RWPE2 (cell line): ENCODE measurements around the gene PSMD4.

Experiments used
- ATAC-seq: fragments of 200-7000 bp; cut with Tn5 transposase; 3 replicates; pipeline ENCODE4 v1.9.1; 2021; ENCODE audit warnings: low read depth
- DNase-seq: peaks from one replicate; pipeline ENCODE4 v3.0.0-alpha.2; 2020; ENCODE audit warnings: low spot score
- H3K27ac ChIP-seq: fragments of 450-650 bp; 2 replicates; pipeline ENCODE4 v1.5.1; 2017; ENCODE audit warnings: mild to moderate bottlenecking; ENCODE audit not compliant: poor library complexity, severe bottlenecking
- H3K27me3 ChIP-seq: fragments of 250-450 bp; sonication (Bioruptor Pico); 2 replicates; pipeline ENCODE4 v1.5.1; 2021; ENCODE audit warnings: mild to moderate bottlenecking, moderate library complexity; ENCODE audit not compliant: insufficient read depth, poor library complexity, severe bottlenecking
- H3K36me3 ChIP-seq: fragments of 250-450 bp; sonication (Bioruptor Pico); 2 replicates; pipeline ENCODE4 v1.5.1; 2020; ENCODE audit warnings: low read depth, mild to moderate bottlenecking, moderate library complexity
- H3K4me1 ChIP-seq: fragments of 250-450 bp; sonication (Bioruptor Pico); 2 replicates; pipeline ENCODE4 v1.5.1; 2021; ENCODE audit warnings: mild to moderate bottlenecking, moderate library complexity; ENCODE audit not compliant: insufficient read depth, poor library complexity, severe bottlenecking
- H3K4me3 ChIP-seq: fragments of 250-450 bp; sonication (Bioruptor Pico); 2 replicates; pipeline ENCODE4 v1.5.1; 2021; ENCODE audit warnings: mild to moderate bottlenecking, moderate library complexity; ENCODE audit not compliant: severe bottlenecking
- H3K9me3 ChIP-seq: fragments of 250-450 bp; sonication (Bioruptor Pico); 2 replicates; pipeline ENCODE4 v1.5.1; 2021; ENCODE audit warnings: mild to moderate bottlenecking, moderate library complexity; ENCODE audit not compliant: severe bottlenecking
- TF ChIP-seq, protein P1 (sequence below): fragments of 450-650 bp; IDR thresholded peaks from one replicate; pipeline ENCODE4 v1.5.1; 2017; ENCODE audit warnings: mild to moderate bottlenecking, moderate library complexity; ENCODE audit not compliant: poor library complexity, severe bottlenecking

PSMD4 gene

DNA sequence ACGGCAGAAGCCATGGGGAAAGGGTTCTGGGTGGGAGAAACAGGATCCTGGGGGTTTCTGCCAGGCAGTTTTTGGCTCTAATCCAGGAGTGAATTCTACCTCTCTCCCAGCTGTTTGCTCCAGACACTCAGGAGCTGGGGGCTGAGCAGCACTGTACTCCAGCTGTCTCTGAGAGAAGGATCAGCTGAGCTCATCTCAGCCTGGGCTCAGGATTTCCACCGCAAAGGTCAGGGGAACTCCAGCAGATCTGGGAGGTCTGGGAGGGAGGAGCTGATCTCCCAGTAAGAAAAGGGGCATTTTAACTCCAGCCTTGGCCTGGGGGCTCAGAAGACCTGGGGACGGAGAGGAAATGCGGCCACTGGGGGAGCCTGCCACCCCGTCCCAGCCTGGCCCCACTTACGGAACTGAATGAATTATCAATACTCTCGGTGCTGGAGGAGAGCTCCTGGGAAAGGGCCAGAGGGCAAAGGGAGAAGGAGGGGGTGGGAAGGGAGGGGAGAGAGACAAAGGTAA is 55.3 kb downstream of the PSMD4 start:
- no peak overlapping the region for H3K4me3 ChIP-seq

DNA sequence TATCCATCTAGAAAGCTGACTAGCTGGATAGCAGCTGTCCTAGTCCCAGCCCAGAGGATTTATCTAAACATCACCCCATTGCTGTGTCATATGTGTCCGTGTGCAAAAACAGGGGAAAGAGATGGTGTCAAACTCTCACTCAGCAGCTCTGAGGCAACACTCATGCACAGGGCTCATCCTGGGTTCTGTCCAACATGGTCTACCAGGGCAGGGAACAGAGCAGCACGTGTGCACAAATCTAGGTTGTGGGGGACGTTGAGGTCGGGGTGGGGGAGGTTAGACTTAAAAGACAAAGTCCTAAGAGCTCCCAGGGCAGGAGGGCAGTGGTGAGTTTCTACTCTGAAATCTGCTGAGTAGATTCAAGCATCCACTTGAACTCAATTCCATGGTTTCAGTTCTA is 56.5 kb downstream of the PSMD4 start:
- H3K27ac ChIP-seq: no peak overlapping the region
- TF ChIP-seq, protein P1, sequence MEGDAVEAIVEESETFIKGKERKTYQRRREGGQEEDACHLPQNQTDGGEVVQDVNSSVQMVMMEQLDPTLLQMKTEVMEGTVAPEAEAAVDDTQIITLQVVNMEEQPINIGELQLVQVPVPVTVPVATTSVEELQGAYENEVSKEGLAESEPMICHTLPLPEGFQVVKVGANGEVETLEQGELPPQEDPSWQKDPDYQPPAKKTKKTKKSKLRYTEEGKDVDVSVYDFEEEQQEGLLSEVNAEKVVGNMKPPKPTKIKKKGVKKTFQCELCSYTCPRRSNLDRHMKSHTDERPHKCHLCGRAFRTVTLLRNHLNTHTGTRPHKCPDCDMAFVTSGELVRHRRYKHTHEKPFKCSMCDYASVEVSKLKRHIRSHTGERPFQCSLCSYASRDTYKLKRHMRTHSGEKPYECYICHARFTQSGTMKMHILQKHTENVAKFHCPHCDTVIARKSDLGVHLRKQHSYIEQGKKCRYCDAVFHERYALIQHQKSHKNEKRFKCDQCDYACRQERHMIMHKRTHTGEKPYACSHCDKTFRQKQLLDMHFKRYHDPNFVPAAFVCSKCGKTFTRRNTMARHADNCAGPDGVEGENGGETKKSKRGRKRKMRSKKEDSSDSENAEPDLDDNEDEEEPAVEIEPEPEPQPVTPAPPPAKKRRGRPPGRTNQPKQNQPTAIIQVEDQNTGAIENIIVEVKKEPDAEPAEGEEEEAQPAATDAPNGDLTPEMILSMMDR: no peak
- peaks cover 87% of the 10 kb centered on the region for H3K36me3 ChIP-seq
- DNase-seq (no peak), ATAC-seq (no peak)
- no peaks in the 10 kb centered on the region for H3K9me3 ChIP-seq
- H3K4me1 ChIP-seq: peaks cover 22% of the 10 kb centered on the region
- no peaks in the 10 kb centered on the region for H3K27me3 ChIP-seq
- no peak overlapping the region for H3K4me3 ChIP-seq

More for the DNA sequence above, 55.3 kb downstream of the PSMD4 start:
- TF ChIP-seq, protein P1: no peak
- H3K36me3 ChIP-seq: peaks cover 88% of the 10 kb centered on the region
- no peak overlapping the region for H3K27ac ChIP-seq
- ATAC-seq (no peak), DNase-seq (no peak)
- H3K9me3 ChIP-seq: no peaks in the 10 kb centered on the region
- H3K4me1 ChIP-seq: peaks cover 22% of the 10 kb centered on the region
- no peaks in the 10 kb centered on the region for H3K27me3 ChIP-seq

DNA sequence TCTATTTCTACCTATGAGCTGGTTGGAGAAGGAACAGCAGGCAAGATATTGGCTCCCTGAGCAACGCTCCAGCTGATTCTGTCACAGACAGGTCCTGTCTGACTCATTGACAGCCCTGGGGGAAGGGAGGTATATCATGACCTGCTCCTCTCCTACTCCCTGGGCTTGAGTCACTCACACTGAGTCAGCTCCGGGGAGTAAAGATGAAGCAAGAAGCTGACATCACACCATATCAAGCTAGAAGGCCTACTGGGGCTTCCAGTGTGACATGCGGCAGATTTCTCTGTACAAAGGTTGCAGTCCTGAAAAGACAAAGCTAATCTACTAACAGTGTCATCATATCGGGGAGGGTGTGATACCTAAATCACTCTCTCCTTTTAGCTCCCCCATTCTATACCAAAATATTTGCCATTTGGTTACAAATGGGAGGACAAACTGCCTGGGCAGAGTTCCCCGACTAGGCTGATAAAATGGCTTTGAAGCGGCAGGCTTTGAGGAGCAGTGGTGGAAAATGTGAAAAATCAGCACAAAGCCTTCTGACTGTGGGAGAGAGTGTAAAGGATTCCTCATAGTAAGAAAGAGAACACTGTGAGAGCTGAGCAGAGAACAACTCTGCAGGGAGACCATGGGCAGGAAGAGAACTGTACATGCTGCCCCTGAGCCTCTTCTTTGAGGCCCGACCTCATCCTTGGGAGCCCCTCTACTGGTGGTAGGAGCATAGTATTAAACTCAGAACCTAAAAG is 57.2 kb downstream of the PSMD4 start:
- Histone ChIP-seq H3K36me3 (peaks cover 84% of the 10 kb centered on the region), H3K9me3 (no peaks in the 10 kb centered on the region), H3K27ac (peak overlapping the region; percentile 57), H3K4me3 (no peak overlapping the region), H3K4me1 (peaks cover 22% of the 10 kb centered on the region), H3K27me3 (no peaks in the 10 kb centered on the region)
- TF ChIP-seq, protein P1: no peak
- peak; percentile 98 for DNase-seq
- peak; percentile 97 for ATAC-seq

DNA sequence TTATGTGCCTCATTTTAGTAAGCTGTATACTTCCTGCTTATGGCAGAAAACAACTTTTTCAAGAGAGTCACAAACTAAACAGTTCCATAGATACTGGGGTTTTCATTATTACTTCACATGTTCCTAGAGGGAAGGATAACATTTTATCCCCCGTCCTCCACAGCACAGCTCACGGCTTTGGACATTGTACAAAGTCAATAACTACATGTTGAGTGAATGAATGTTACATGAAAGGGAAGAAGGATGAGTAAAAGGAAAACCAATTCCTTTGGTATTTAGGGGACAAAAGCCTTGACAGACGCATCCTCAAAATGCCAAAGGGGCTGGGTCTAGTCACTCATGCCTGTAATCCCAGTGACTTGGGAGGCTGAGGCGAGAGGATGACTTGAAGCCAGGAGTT is 57.9 kb downstream of the PSMD4 start:
- Histone ChIP-seq H3K27ac (peak overlapping the region; percentile 57), H3K36me3 (peaks cover 81% of the 10 kb centered on the region), H3K4me3 (no peak overlapping the region), H3K9me3 (no peaks in the 10 kb centered on the region), H3K27me3 (no peaks in the 10 kb centered on the region), H3K4me1 (peaks cover 22% of the 10 kb centered on the region)
- DNase-seq: no peak
- TF ChIP-seq, protein P1: no peak
- no peak for ATAC-seq

DNA sequence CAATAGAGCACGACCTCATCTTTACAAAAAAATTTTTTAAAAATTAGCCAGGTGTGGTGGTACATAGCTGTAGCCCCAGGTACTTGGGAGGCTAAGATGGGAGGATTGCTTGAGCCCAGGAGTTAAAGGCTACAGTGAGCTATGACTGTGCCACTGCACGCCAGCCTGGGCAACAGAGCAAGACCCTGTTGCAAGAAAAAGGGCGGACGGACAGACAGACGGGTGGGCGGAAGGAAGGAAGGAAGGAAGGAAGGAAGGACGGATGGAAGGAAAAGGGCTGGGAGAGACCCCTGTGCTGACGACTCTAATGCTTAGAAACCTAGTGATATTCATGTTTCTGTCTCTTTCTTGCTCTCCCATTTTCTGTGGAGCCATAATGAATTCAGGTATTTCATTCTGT is 58.3 kb downstream of the PSMD4 start:
- DNase-seq: no peak
- Histone ChIP-seq H3K4me1 (peaks cover 22% of the 10 kb centered on the region), H3K27me3 (no peaks in the 10 kb centered on the region), H3K9me3 (no peaks in the 10 kb centered on the region), H3K27ac (peak overlapping the region; percentile 57), H3K4me3 (no peak overlapping the region), H3K36me3 (peaks cover 79% of the 10 kb centered on the region)
- ATAC-seq: no peak
- TF ChIP-seq, protein P1: no peak
